Mucosa of descending colon (tissue), 3 donors: ENCODE results near the gene PCNX1. TPM values are rescaled to one million over a fixed set of nuclear protein-coding genes. Genes with fewer than 3 reads are reported as not detected.

Experiments used
- ATAC-seq: fragments of 200-7000 bp; cut with Tn5 transposase; one replicate; pipeline ENCODE4 v1.9.1; 2020; ENCODE audit warnings: mild to moderate bottlenecking, moderate library complexity
- DNase-seq, 3 donors: peaks; one replicate each; pipeline ENCODE4 v3.0.0-alpha.2; 2020
- H3K36me3 ChIP-seq: fragments of 200-600 bp; one replicate; pipeline ENCODE4 v1.8.0; 2021; ENCODE audit warnings: low read depth, mild to moderate bottlenecking
- H3K4me1 ChIP-seq: fragments of 200-600 bp; one replicate; pipeline ENCODE4 v1.8.0; 2021; ENCODE audit warnings: low read depth, mild to moderate bottlenecking
- H3K4me3 ChIP-seq: fragments of 200-600 bp; one replicate; pipeline ENCODE4 v1.8.0; 2021; ENCODE audit warnings: mild to moderate bottlenecking
- H3K9me3 ChIP-seq: fragments of 200-600 bp; one replicate; pipeline ENCODE4 v1.8.0; 2021; ENCODE audit warnings: mild to moderate bottlenecking
- CTCF ChIP-seq: fragments of 200-600 bp; IDR thresholded peaks from one replicate; pipeline ENCODE4 v1.8.0; 2022; ENCODE audit warnings: antibody characterized with exemption, mild to moderate bottlenecking
- intact Hi-C, 2 donors: fragments of 100-400 bp; cut with DNase I in 1 of 2; cut with micrococcal nuclease in 1 of 2; formaldehyde crosslinking; loops; one replicate each; pipeline versions ENCODE4 v1.11.0 to v1.11.1; 2022; cut with DNase I, micrococcal nuclease
- total RNA-seq, 3 donors: library from RNA; stranded (reverse); fragmentation: NEBNext Ultra II Directional in 2 of 3; extraction: Animal tissue kit (Norgen Biotek cat#: 25700) in 2 of 3; gene quantifications; one replicate each; pipeline versions ENCODE4 v1.2.1 to v1.2.4, GENCODE V29; 2021 to 2023
- donor health status: DM: no; HTN: no; CAD: no; lungs with moderate emphysema.
- donor health status: DM: no; HTN: no; CAD: no.
- donor health status: DM: no; HTN: yes; CAD: no.

The PCNX1 gene
- total RNA-seq, 3 donors from 2014 or later, result 27.5 to 49.4 (median 33.5) TPM

- peaks cover under 1% of the 10 kb centered on the region for H3K36me3 ChIP-seq
- H3K4me1 ChIP-seq, result peaks cover 35% of the 10 kb centered on the region
- intact Hi-C loops, result no loop called here
- ATAC-seq (peak; percentile 49), DNase-seq (no peak)
- H3K9me3 ChIP-seq, result no peaks in the 10 kb centered on the region
- no peak for TF ChIP-seq CTCF
- H3K4me3 ChIP-seq, result no peak overlapping the region
Observed at GRCh38 chr14:71114565-71114964, 207.3 kb downstream of the PCNX1 start.

GRCh38 chr14:71115306-71115705 is 208.0 kb downstream of the PCNX1 start:
- no peak for ATAC-seq
- TF ChIP-seq CTCF, result no peak
- intact Hi-C loops, result no loop called here
- Histone ChIP-seq H3K4me3 (no peak overlapping the region), H3K9me3 (no peaks in the 10 kb centered on the region), H3K4me1 (peaks cover 35% of the 10 kb centered on the region), H3K36me3 (no peaks in the 10 kb centered on the region)
- DNase-seq, result no peak

- Histone ChIP-seq H3K9me3 (no peaks in the 10 kb centered on the region), H3K4me3 (no peak overlapping the region), H3K4me1 (peaks cover 40% of the 10 kb centered on the region), H3K36me3 (no peaks in the 10 kb centered on the region)
- ATAC-seq (no peak), DNase-seq (no peak)
- intact Hi-C loops, result no loop called here
- no peak for TF ChIP-seq CTCF
Observed at GRCh38 chr14:71115821-71116567, 208.7 kb downstream of the PCNX1 start.

- no peaks in the 10 kb centered on the region for H3K36me3 ChIP-seq
- intact Hi-C loops, result no loop called here
- ATAC-seq (peak; percentile 87), DNase-seq (peak in 2 of 3 donors; percentile 71 to 73)
- no peak for TF ChIP-seq CTCF
- H3K4me3 ChIP-seq, result no peak overlapping the region
- H3K4me1 ChIP-seq, result peaks cover 40% of the 10 kb centered on the region
- no peaks in the 10 kb centered on the region for H3K9me3 ChIP-seq
Observed at GRCh38 chr14:71116568-71117122, 209.4 kb downstream of the PCNX1 start.

- peak; percentile 73 for ATAC-seq
- Histone ChIP-seq H3K9me3 (no peaks in the 10 kb centered on the region), H3K4me1 (peaks cover 40% of the 10 kb centered on the region), H3K36me3 (no peaks in the 10 kb centered on the region), H3K4me3 (no peak overlapping the region)
- TF ChIP-seq CTCF, result no peak
- intact Hi-C loops, result no loop called here
- peak in 1 of 3 donors; percentile 72 for DNase-seq
Observed at GRCh38 chr14:71117839-71118743, 210.8 kb downstream of the PCNX1 start.
